Neural progenitor cell (in vitro differentiated cells): ENCODE data around the gene EXOSC5.

Experiments used
- EZH2 ChIP-seq: fragments of 200-600 bp; sonication (generic); IDR thresholded peaks from 2 replicates; pipeline ENCODE4 v1.6.1; 2017; ENCODE audit warnings: antibody characterized with exemption, mild to moderate bottlenecking, moderate library complexity
- EZH2phosphoT487 ChIP-seq: fragments of 200-600 bp; sonication (generic); IDR thresholded peaks from 2 replicates; pipeline ENCODE4 v1.6.1; 2017; ENCODE audit warnings: antibody characterized with exemption
- TF ChIP-seq, protein P1 (sequence below): fragments of 200-600 bp; sonication (generic); IDR thresholded peaks from 2 replicates; pipeline ENCODE4 v1.5.1; 2017; ENCODE audit warnings: antibody characterized with exemption, mild to moderate bottlenecking

DNA sequence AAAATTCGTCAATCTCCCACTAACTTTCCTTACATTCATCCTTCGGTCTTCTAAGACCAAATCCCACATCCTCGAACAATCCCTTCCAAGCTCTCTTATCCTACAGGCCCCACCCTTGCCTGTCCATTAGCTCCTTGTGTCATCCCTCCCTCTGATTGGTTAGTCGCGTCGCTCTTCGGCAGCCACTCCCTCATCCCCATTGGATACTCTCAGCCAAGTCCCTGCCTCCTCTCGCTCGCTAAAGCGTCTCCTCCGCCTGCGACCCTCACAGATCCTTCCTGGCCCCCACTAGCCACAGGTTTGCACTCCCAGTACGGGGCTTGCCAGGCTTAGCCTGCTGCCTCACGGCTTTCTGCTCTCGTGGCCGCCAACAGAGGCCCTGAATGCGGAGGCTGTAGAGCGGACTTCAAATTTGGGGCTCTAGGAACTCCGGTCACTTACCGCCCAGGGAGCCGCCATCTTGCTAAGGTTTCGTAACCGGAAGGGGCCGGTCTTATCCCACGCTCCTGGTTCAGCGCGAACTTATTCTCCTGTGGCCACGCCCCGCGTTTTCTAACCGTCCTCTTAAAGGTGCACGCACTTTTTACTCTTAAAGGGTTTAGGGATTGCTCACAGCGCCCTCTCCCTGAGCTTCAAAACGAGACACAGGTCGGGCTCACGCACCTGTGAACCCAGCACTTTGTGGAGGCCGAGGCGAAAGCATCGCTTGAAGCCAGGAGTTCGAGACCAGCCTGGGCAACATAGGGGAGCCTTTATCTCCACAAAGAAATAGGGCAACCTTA, 42.5 kb upstream of the EXOSC5 start, which contains the start of gene DMAC2:
- TF ChIP-seq, protein P1, sequence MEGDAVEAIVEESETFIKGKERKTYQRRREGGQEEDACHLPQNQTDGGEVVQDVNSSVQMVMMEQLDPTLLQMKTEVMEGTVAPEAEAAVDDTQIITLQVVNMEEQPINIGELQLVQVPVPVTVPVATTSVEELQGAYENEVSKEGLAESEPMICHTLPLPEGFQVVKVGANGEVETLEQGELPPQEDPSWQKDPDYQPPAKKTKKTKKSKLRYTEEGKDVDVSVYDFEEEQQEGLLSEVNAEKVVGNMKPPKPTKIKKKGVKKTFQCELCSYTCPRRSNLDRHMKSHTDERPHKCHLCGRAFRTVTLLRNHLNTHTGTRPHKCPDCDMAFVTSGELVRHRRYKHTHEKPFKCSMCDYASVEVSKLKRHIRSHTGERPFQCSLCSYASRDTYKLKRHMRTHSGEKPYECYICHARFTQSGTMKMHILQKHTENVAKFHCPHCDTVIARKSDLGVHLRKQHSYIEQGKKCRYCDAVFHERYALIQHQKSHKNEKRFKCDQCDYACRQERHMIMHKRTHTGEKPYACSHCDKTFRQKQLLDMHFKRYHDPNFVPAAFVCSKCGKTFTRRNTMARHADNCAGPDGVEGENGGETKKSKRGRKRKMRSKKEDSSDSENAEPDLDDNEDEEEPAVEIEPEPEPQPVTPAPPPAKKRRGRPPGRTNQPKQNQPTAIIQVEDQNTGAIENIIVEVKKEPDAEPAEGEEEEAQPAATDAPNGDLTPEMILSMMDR = peak; percentile 64
- no peak for TF ChIP-seq EZH2
- TF ChIP-seq EZH2phosphoT487 = no peak
